CD4-positive, alpha-beta memory T cell (primary cell): Measurements from ENCODE around the gene FRMD6. TPM values are rescaled to one million over a fixed set of nuclear protein-coding genes. Genes with fewer than 3 reads are reported as not detected.

ENCODE experiments used
- CTCF ChIA-PET: fragments of 350-600 bp; sonication (Branson Sonifier 250); formaldehyde crosslinking; loops from one replicate; lab custom pipeline; 2021; ENCODE audit warnings: inconsistent platforms; ENCODE audit not compliant: partially characterized antibody; lab: Charles Lee
- POLR2A ChIA-PET: fragments of 350-600 bp; sonication (Branson Sonifier 250); formaldehyde crosslinking; loops from one replicate; lab custom pipeline; 2021; ENCODE audit not compliant: partially characterized antibody; lab: Charles Lee
- DNase-seq, 5 donors: peaks; one replicate each; pipeline versions ENCODE4 v3.0.0 to v3.0.0-alpha.2; 2020 to 2022; ENCODE audit warnings: mixed read lengths in 1 of 5
- H3K27ac ChIP-seq: one replicate; pipeline ENCODE4 v1.7.0; 2013; ENCODE audit warnings: low read depth, low read length
- H3K27me3 ChIP-seq: 2 replicates; pipeline ENCODE4 v1.7.0; 2013; ENCODE audit warnings: mild to moderate bottlenecking, low read length, moderate library complexity; ENCODE audit not compliant: insufficient read depth
- H3K36me3 ChIP-seq: 2 replicates; pipeline ENCODE4 v1.7.0; 2013; ENCODE audit warnings: mild to moderate bottlenecking, low read length, moderate library complexity; ENCODE audit not compliant: insufficient read depth
- H3K4me1 ChIP-seq: 2 replicates; pipeline ENCODE4 v1.7.0; 2013; ENCODE audit warnings: mild to moderate bottlenecking, low read length, moderate library complexity; ENCODE audit not compliant: insufficient read depth
- H3K4me3 ChIP-seq, 2 donors: one replicate each; pipeline ENCODE4 v1.7.0; 2013; ENCODE audit warnings: low read length in 2 of 2, mild to moderate bottlenecking in 1 of 2
- H3K9me3 ChIP-seq, 2 donors: one replicate each; pipeline ENCODE4 v1.7.0; 2013; ENCODE audit warnings: low read length in 2 of 2, control low read depth in 1 of 2; ENCODE audit not compliant: control insufficient read depth in 1 of 2
- H3K27ac Mint-ChIP-seq, 7 donors: one replicate each; pipeline ENCODE4 v1.8.0; 2020 to 2021; ENCODE audit warnings: mixed read lengths in 7 of 7, mild to moderate bottlenecking in 6 of 7, inconsistent platforms in 3 of 7, moderate library complexity in 3 of 7
- H3K27me3 Mint-ChIP-seq, 2 donors: one replicate each; pipeline ENCODE4 v1.8.0; 2020 to 2021; ENCODE audit warnings: mixed read lengths in 2 of 2
- H3K36me3 Mint-ChIP-seq, 2 donors: one replicate each; pipeline ENCODE4 v1.8.0; 2020 to 2021; ENCODE audit warnings: mixed read lengths in 2 of 2, inconsistent platforms in 1 of 2, mild to moderate bottlenecking in 1 of 2
- H3K4me1 Mint-ChIP-seq, 4 donors: one replicate each; pipeline ENCODE4 v1.8.0; 2020 to 2021; ENCODE audit warnings: mixed read lengths in 4 of 4, mild to moderate bottlenecking in 1 of 4
- H3K4me3 Mint-ChIP-seq, 8 donors: one replicate each; pipeline ENCODE4 v1.8.0; 2020 to 2021; ENCODE audit warnings: mixed read lengths in 8 of 8, mild to moderate bottlenecking in 7 of 8, moderate library complexity in 6 of 8, inconsistent platforms in 3 of 8
- H3K9me3 Mint-ChIP-seq, 8 donors: one replicate each; pipeline ENCODE4 v1.8.0; 2020 to 2021; ENCODE audit warnings: mixed read lengths in 8 of 8, mild to moderate bottlenecking in 5 of 8, inconsistent platforms in 3 of 8, moderate library complexity in 1 of 8
- intact Hi-C: fragments of 100-400 bp; cut with micrococcal nuclease; formaldehyde crosslinking; loops from one replicate; pipeline ENCODE4 v1.15.1; 2023
- polyA plus RNA-seq, 2 donors: library from polyadenylated mRNA; unstranded; fragments of 300-500 nt; fragmentation: Illumina TruSeq; gene quantifications; one replicate each; pipeline ENCODE4 v1.2.3, GENCODE V29; 2021
- total RNA-seq, 2 experiments: library from RNA; stranded (reverse); gene quantifications; one replicate each; pipeline ENCODE4 v1.2.3, GENCODE V29; 2021

The FRMD6 gene
- total and polyA plus RNA-seq, 4 experiments from 2014 or later: 0.62 to 0.81 (median 0.80) TPM; not detected in 1

DNA sequence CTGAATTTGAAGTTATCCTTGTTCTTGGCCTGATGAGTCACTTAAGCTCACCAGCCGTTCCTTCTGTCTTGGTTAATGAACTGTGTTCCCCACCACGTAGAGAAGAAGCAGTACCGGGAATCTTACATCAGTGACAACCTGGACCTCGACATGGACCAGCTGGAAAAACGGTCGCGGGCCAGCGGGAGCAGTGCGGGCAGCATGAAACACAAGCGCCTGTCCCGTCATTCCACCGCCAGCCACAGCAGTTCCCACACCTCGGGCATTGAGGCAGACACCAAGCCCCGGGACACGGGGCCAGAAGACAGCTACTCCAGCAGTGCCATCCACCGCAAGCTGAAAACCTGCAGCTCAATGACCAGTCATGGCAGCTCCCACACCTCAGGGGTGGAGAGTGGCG, 68.2 kb downstream of the FRMD6 start:
- Histone ChIP-seq H3K27ac (no peak overlapping the region), H3K27me3 (no peaks in the 10 kb centered on the region), H3K36me3 (no peaks in the 10 kb centered on the region), H3K4me1 (no peaks in the 10 kb centered on the region), H3K9me3 (no peaks in the 10 kb centered on the region), H3K4me3 (no peak overlapping the region)
- no peaks in the 10 kb centered on the region for H3K9me3 Mint-ChIP-seq
- no peak overlapping the region for H3K4me3 Mint-ChIP-seq
- H3K4me1 Mint-ChIP-seq: no peaks in the 10 kb centered on the region
- H3K27me3 Mint-ChIP-seq: peaks cover 0 to 1% of the 10 kb centered on the region in 2 donors
- intact Hi-C loops: no loop called here
- DNase-seq: no peak
- no peak overlapping the region for H3K27ac Mint-ChIP-seq
- ChIA-PET CTCF (no interaction called here), POLR2A (no interaction called here)
- H3K36me3 Mint-ChIP-seq: no peaks in the 10 kb centered on the region

DNA sequence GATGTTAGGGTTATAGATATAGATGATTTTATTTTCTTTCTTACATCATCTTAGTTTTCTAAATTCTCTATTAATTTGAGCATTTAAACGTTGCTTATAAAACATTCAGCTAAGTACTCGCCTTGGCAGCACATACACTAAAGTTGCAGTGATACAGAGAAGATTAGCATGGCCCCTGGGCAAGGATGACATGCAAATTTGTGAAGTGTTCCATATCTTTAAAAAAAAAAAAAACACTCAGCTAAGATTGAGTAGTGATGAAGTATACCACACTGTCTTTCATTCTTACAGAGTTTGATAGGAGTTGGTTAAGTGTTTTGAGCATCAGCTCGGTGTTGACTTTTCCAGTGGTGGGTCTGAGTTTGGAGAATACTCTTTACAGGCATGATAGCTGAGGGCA, 72.3 kb downstream of the FRMD6 start:
- no peaks in the 10 kb centered on the region for H3K9me3 ChIP-seq
- H3K27ac ChIP-seq: no peak overlapping the region
- Mint-ChIP-seq H3K36me3 (no peaks in the 10 kb centered on the region), H3K4me3 (no peak overlapping the region), H3K4me1 (no peaks in the 10 kb centered on the region), H3K9me3 (no peaks in the 10 kb centered on the region), H3K27me3 (no peaks in the 10 kb centered on the region), H3K27ac (no peak overlapping the region)
- CTCF ChIA-PET: interaction anchor here (0.6 kb wide), 1 partner anchor 25 kb away, joined by 4 read pairs; no protein-coding TSS in a partner anchor
- no peaks in the 10 kb centered on the region for H3K4me1 ChIP-seq
- intact Hi-C loops: no loop called here
- no peak overlapping the region for H3K4me3 ChIP-seq
- no peak for DNase-seq
- no peaks in the 10 kb centered on the region for H3K36me3 ChIP-seq
- POLR2A ChIA-PET: no interaction called here
- no peaks in the 10 kb centered on the region for H3K27me3 ChIP-seq

DNA sequence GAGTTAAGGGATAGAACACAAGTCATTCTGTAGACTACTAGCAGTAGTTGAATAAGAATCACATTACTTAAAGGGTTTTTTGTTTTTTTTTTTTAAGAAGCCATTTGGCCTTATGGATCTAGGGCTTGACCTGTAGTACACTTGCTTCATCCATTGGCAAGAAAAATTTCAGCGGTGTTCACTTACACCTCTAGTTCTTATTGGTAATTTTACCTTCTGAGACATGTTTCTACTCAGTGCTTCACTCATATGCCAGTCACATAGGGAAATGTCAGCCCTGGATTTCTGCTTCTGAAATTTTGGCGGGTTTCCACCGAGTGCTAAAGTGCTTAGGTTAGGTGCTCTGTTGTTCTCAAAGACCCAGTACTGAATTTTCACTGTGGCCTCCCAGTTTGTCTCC, 72.9 kb downstream of the FRMD6 start:
- Mint-ChIP-seq H3K4me1 (no peaks in the 10 kb centered on the region), H3K9me3 (no peaks in the 10 kb centered on the region), H3K4me3 (no peak overlapping the region), H3K27ac (no peak overlapping the region), H3K36me3 (no peaks in the 10 kb centered on the region), H3K27me3 (no peaks in the 10 kb centered on the region)
- H3K27ac ChIP-seq: no peak overlapping the region
- intact Hi-C loops: no loop called here
- no peaks in the 10 kb centered on the region for H3K4me1 ChIP-seq
- no peak overlapping the region for H3K4me3 ChIP-seq
- H3K27me3 ChIP-seq: no peaks in the 10 kb centered on the region
- POLR2A ChIA-PET: no interaction called here
- CTCF ChIA-PET: no interaction called here
- no peak for DNase-seq
- no peaks in the 10 kb centered on the region for H3K9me3 ChIP-seq
- H3K36me3 ChIP-seq: no peaks in the 10 kb centered on the region

DNA sequence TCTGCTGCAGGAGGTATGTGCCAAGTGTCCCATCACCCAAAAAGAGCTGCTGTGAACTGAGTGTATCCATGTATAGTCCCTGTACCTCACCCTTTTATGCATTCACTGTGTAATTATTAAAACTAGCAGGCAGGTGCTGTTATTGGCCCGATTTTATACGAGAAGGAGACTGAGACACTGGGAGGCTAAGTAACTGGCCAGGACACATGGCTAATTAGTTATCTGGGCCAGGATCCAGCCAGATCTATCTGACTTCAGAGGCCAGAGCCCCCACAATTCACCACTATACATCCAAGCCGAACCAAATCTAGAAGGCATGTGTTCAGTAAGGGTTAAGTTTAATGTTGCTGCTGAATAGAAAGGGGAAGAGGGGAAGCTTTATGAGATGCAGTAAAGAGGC, 73.4 kb downstream of the FRMD6 start:
- DNase-seq: no peak
- H3K9me3 ChIP-seq: no peaks in the 10 kb centered on the region
- no peak overlapping the region for H3K4me3 ChIP-seq
- no peaks in the 10 kb centered on the region for H3K4me1 ChIP-seq
- no peaks in the 10 kb centered on the region for H3K4me1 Mint-ChIP-seq
- H3K9me3 Mint-ChIP-seq: no peaks in the 10 kb centered on the region
- ChIA-PET CTCF (no interaction called here), POLR2A (no interaction called here)
- no peaks in the 10 kb centered on the region for H3K36me3 ChIP-seq
- intact Hi-C loops: no loop called here
- no peak overlapping the region for H3K27ac ChIP-seq
- H3K27ac Mint-ChIP-seq: no peak overlapping the region
- H3K36me3 Mint-ChIP-seq: no peaks in the 10 kb centered on the region
- no peaks in the 10 kb centered on the region for H3K27me3 ChIP-seq
- H3K4me3 Mint-ChIP-seq: no peak overlapping the region
- H3K27me3 Mint-ChIP-seq: no peaks in the 10 kb centered on the region

DNA sequence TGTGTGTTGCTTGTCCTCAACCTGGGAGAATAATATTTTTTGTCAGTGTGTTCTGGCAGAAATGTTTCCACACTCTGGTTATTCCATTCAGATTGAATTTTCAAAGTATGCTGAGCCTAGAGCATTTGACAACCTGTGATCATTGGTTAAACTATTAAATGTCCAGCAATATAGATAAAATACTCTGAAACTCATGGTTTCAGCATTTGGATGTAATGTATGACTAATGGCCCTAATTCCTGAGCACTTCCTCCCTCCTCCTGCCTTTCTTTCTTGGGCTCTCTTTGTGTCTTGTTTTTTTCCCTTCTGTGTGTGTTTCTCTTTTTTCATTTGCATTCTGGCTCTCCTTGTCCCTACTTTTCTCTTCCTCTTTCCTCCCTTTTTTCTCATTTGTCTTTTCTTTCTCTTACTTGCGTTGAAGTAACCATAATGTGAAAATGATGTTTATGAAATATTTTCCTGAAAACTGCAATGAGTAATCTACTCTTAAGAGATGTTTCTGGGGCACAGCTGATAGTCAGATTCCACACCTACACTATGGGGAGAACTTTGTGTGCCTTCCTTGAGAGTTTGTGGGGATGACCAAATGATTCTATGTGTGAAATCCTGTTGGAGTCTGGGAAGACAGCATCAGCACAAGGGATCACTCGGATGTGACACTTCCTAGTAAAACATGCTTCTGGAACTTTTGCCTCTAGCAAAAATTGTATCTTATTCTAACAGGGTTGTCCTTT, 74.6 kb downstream of the FRMD6 start:
- Mint-ChIP-seq H3K4me1 (no peaks in the 10 kb centered on the region), H3K27ac (peak overlapping the region in 3 of 7 donors; percentile 8 to 26 (median 16)), H3K9me3 (no peaks in the 10 kb centered on the region), H3K27me3 (no peaks in the 10 kb centered on the region), H3K4me3 (no peak overlapping the region), H3K36me3 (no peaks in the 10 kb centered on the region)
- CTCF ChIA-PET: no interaction called here
- H3K27ac ChIP-seq: no peak overlapping the region
- POLR2A ChIA-PET: no interaction called here
- H3K27me3 ChIP-seq: no peaks in the 10 kb centered on the region
- no peaks in the 10 kb centered on the region for H3K9me3 ChIP-seq
- H3K4me1 ChIP-seq: no peaks in the 10 kb centered on the region
- no peak for DNase-seq
- intact Hi-C loops: no loop called here
- no peaks in the 10 kb centered on the region for H3K36me3 ChIP-seq
- H3K4me3 ChIP-seq: no peak overlapping the region

DNA sequence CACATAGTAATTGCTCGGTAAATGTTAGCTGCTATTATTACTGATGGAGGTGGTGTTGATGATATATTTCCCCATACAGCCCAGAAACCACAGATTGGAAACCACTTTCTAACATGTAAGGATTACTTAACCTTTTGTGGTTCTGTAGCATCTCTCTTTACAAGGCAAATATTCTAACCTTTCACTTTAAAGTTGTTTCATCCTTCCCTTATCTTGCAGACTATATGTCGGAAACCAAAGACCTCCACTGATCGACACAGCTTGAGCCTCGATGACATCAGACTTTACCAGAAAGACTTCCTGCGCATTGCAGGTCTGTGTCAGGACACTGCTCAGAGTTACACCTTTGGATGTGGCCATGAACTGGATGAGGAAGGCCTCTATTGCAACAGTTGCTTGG, 75.8 kb downstream of the FRMD6 start:
- Mint-ChIP-seq H3K27me3 (peaks cover 6% of the 10 kb centered on the region in 2 donors), H3K36me3 (no peaks in the 10 kb centered on the region), H3K9me3 (peaks cover 0 to 3% (median 0%) of the 10 kb centered on the region in 8 donors), H3K4me1 (no peaks in the 10 kb centered on the region), H3K4me3 (no peak overlapping the region), H3K27ac (no peak overlapping the region)
- H3K4me3 ChIP-seq: no peak overlapping the region
- intact Hi-C loops: no loop called here
- POLR2A ChIA-PET: no interaction called here
- no peaks in the 10 kb centered on the region for H3K9me3 ChIP-seq
- DNase-seq: no peak
- H3K27ac ChIP-seq: no peak overlapping the region
- no peaks in the 10 kb centered on the region for H3K4me1 ChIP-seq
- CTCF ChIA-PET: no interaction called here
- no peaks in the 10 kb centered on the region for H3K27me3 ChIP-seq
- no peaks in the 10 kb centered on the region for H3K36me3 ChIP-seq

DNA sequence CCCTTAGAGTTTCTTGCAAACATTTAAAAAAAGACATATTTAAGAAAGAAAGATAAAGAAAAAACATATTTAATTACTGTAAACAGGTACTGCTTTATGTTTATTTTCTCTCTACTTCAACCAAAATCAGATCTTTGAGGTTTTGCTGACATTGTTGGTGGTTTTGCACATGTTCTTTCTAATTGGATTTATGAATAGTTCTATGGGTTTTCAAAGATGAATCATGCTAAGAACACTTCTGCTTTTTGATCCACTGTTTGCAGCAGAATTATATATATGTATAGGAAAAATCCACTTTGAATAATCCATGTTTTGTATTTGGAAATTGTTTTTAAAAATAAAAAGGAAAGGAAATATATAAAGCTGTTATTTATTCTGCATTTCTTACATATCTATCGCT, 78.4 kb downstream of the FRMD6 start:
- DNase-seq: no peak
- Mint-ChIP-seq H3K4me3 (no peak overlapping the region), H3K9me3 (peaks cover 0 to 3% (median 0%) of the 10 kb centered on the region in 8 donors), H3K36me3 (no peaks in the 10 kb centered on the region), H3K4me1 (no peaks in the 10 kb centered on the region), H3K27ac (no peak overlapping the region), H3K27me3 (peaks cover 6 to 11% of the 10 kb centered on the region in 2 donors)
- intact Hi-C loops: no loop called here
- H3K36me3 ChIP-seq: no peaks in the 10 kb centered on the region
- no peaks in the 10 kb centered on the region for H3K27me3 ChIP-seq
- no peaks in the 10 kb centered on the region for H3K9me3 ChIP-seq
- ChIA-PET CTCF (no interaction called here), POLR2A (no interaction called here)
- H3K27ac ChIP-seq: no peak overlapping the region
- no peaks in the 10 kb centered on the region for H3K4me1 ChIP-seq
- H3K4me3 ChIP-seq: no peak overlapping the region
